Measurements from ENCODE around the gene TLK2. TPM values are rescaled to one million over a fixed set of nuclear protein-coding genes. Genes with fewer than 3 reads are reported as not detected.
"Not testable (repeated sequence)": the region's sequence is repeated elsewhere in the genome, so short reads cannot be mapped to it uniquely, and the experiment has no call there.

TLK2 gene
- polyA plus RNA-seq, 3 donors: 70.4 to 77.2 (median 73.3) TPM

GRCh38 chr17:62596662-62597061, 118.0 kb downstream of the TLK2 start:
- no peak for DNase-seq (ENCODE audit: low read depth in 3 of 3, low spot score in 2 of 3)

- DNase-seq (ENCODE audit: low read depth in 3 of 3, low spot score in 2 of 3): no peak
These were observed 118.5 kb downstream of the TLK2 start for GRCh38 chr17:62597150-62597549.

- DNase-seq (ENCODE audit: low read depth in 3 of 3, low spot score in 2 of 3): no peak
These were observed 119.3 kb downstream of the TLK2 start for GRCh38 chr17:62597920-62598319.

DNA sequence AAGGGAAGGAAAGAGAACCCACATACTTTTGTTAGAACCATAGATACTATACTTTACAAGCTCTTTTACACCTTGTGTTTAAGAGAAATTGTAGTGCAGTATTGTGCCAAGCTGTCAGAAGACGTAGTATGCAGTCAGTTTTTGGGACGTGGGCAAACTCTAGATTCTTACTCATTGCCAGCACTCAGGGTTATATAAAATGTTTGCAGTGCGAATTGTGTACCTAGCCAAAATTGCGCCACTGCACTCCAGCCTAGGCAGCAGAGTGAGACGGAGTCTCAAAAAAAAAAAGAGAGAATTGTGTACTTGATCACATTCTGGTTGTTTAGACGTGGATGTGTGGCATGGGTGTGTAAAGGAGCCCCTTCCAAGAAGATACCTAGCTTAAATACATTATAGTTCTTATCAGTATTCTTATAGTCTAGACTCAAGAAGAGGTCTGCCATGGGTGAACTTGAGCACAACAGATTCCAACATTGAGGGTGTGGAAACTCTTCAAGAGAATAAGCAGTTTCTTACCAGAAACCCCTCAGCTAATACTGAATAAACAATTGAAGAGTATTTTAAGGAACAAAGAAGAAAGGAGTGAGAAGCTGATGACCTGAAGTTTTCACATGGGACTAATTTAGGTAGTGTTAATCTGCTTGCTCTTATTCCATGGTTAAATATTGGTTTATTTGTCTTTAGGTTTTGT, 121.5 kb downstream of the TLK2 start:
- no peak for DNase-seq (ENCODE audit: low read depth in 3 of 3, low spot score in 2 of 3)

- DNase-seq (ENCODE audit: low read depth in 3 of 3, low spot score in 2 of 3): no peak
These were observed 122.2 kb downstream of the TLK2 start for GRCh38 chr17:62600805-62601204.

DNA sequence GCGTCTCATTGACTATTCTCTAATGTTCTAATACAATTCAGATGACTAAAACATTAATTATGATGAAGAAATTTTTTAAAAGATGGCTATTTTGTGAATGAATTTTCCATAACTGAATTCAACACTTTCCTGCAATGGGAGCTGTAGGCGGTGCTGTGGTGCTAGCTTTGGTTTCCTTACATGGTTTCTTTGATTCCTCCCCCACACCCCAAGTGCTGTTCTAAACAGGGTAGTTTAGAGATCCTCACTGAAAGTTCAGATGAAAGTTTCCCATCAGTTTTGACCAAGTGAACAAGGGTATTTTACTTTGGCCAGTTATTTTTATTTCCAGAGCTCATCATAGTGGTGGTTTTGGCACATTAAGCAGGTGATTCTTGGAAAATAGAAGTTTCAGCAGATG, 122.8 kb downstream of the TLK2 start:
- no peak for DNase-seq (ENCODE audit: low read depth in 3 of 3, low spot score in 2 of 3)

- DNase-seq (ENCODE audit: low read depth in 3 of 3, low spot score in 2 of 3): not testable (repeated sequence)
These were observed 125.2 kb downstream of the TLK2 start for GRCh38 chr17:62603783-62604182.

- no peak for DNase-seq (ENCODE audit: low read depth in 3 of 3, low spot score in 2 of 3)
These were observed 127.0 kb downstream of the TLK2 start for GRCh38 chr17:62605588-62605987.

DNA sequence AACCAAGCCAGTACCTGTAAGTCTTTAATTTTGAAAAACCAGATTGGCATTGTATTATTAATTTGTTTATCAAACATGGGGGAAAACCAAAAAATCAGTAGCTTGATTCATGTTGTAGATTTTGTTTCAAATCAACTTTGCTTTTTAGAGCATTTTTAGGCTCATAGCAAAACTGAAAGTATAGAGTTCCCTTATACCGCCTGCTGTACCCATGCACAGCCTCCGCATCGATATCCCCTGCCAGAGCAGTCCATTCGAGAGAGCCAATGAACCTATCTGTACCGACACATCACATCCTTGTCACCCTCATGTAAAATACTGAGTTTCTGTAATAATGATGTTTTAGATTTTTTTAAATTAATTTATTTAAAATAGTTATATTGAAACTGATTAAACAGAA, 132.7 kb downstream of the TLK2 start:
- DNase-seq (ENCODE audit: low read depth in 3 of 3, low spot score in 2 of 3): no peak

GRCh38 chr17:62611728-62612127, 133.1 kb downstream of the TLK2 start:
- DNase-seq (ENCODE audit: low read depth in 3 of 3, low spot score in 2 of 3): no peak

DNA sequence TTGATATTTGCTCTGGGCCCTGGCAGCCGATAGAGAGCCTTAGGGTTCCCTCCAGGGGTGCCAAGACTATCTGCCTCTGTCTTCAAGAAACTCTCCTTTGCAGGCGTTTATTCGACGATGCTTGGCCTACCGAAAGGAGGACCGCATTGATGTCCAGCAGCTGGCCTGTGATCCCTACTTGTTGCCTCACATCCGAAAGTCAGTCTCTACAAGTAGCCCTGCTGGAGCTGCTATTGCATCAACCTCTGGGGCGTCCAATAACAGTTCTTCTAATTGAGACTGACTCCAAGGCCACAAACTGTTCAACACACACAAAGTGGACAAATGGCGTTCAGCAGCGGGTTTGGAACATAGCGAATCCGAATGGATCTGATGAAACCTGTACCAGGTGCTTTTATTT, 133.7 kb downstream of the TLK2 start:
- DNase-seq (ENCODE audit: low read depth in 3 of 3, low spot score in 2 of 3): not testable (repeated sequence)

DNA sequence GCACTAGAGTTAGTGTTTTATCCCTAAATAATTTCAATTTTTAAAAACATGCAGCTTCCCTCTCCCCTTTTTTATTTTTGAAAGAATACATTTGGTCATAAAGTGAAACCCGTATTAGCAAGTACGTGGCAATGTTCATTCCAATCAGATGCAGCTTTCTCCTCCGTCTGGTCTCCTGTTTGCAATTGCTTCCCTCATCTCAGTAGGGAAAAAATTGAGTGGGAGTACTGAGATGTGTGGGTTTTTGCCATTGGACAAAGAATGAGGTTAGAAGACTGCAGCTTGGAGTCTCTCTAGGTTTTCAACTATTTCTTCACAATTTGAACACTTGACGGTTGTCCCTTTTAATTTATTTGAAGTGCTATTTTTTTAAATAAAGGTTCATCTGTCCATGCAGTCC, 134.5 kb downstream of the TLK2 start:
- DNase-seq (ENCODE audit: low read depth in 3 of 3, low spot score in 2 of 3): not testable (repeated sequence)

GRCh38 chr17:62614142-62614541, 135.5 kb downstream of the TLK2 start:
- DNase-seq (ENCODE audit: low read depth in 3 of 3, low spot score in 2 of 3): peak in 1 of 3 donors; percentile 27

DNA sequence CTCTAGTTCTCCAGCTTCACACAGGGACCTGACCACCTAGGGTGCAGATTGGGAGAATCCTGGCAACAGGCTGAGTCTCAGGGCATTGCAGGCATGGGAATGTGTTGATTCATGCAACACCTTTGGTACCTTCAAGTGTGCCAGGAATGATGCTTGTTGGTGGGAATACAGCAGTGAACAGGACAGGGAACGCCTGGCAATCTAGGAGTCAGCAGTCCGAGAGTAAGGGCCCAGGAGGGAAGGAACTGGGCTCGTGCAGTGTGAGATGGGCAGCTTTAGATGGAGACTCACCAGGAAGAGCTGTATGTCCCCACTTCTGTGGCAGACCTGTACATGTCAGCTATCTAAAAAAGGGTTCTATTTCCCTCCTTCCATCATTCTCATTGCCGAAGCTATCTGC, 136.9 kb downstream of the TLK2 start:
- no peak for DNase-seq (ENCODE audit: low read depth in 3 of 3, low spot score in 2 of 3)

GRCh38 chr17:62616993-62617893, 138.6 kb downstream of the TLK2 start:
- no peak for DNase-seq (ENCODE audit: low read depth in 3 of 3, low spot score in 2 of 3)

GRCh38 chr17:62617894-62618472, 139.4 kb downstream of the TLK2 start:
- no peak for DNase-seq (ENCODE audit: low read depth in 3 of 3, low spot score in 2 of 3)

- no peak for DNase-seq (ENCODE audit: low read depth in 3 of 3, low spot score in 2 of 3)
These were observed 140.2 kb downstream of the TLK2 start for GRCh38 chr17:62618647-62619416.

- DNase-seq (ENCODE audit: low read depth in 3 of 3, low spot score in 2 of 3): no peak
These were observed 141.0 kb downstream of the TLK2 start for GRCh38 chr17:62619417-62620155.

DNA sequence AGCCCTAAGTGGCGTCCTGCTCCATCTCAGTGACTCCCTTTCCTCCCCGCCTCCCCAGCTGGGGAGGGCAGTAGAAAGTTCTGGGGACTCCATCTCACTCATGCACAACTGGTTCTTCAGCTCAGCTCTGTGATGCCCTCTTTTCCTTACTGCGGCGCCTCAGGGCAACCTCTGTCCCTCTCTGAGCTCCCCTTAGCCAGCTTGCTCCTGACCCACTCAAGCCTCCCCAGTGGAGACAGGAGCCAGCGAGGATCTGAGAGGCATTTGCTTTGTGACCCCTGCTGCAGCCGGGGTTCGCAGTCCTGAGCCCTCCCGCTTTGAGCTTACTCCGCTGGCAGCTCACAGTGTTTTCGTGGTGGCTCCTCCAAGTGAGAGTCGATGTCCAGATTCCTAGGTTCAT, 142.6 kb downstream of the TLK2 start:
- DNase-seq (ENCODE audit: low read depth in 3 of 3, low spot score in 2 of 3): no peak

GRCh38 chr17:62625184-62625869, 146.7 kb downstream of the TLK2 start:
- no peak for DNase-seq (ENCODE audit: low read depth in 3 of 3, low spot score in 2 of 3)
